GM12878 (cell line): ENCODE results near the gene FZD10. TPM values are rescaled to one million over a fixed set of nuclear protein-coding genes. Genes with fewer than 3 reads are reported as not detected.

Experiments
- ATAC-seq: fragments of 200-7000 bp; cut with Tn5 transposase; 3 replicates; pipeline ENCODE4 v1.9.1; 2020; ENCODE audit warnings: mild to moderate bottlenecking, moderate library complexity
- BruUV-seq: library from RNA; stranded (reverse); fragments of 400-500 nt; replicated peaks from 2 replicates; lab custom pipeline; 2021; lab: Mats Ljungman, UMichigan
- CTCF ChIA-PET: fragments of 300-600 bp; sonication (Branson Sonifier 250); formaldehyde crosslinking; extraction: SDS; loops from one replicate; lab custom pipeline; 2021; ENCODE audit warnings: inconsistent platforms; lab: Yijun Ruan, JAX
- POLR2A ChIA-PET: fragments of 350-600 bp; formaldehyde crosslinking; extraction: SDS; loops from one replicate; lab custom pipeline; 2021; ENCODE audit warnings: inconsistent platforms; lab: Charles Lee
- RAD21 ChIA-PET: fragments of 300-600 bp; sonication (Branson Sonifier 250); formaldehyde crosslinking; loops from one replicate; lab custom pipeline; 2023; ENCODE audit warnings: antibody characterized with exemption; ENCODE audit not compliant: unreplicated experiment; lab: Charles Lee
- SMC1A ChIA-PET: fragments of 300-600 bp; sonication (Branson Sonifier 250); formaldehyde crosslinking; loops from one replicate; lab custom pipeline; 2023; ENCODE audit not compliant: unreplicated experiment, uncharacterized antibody; lab: Charles Lee
- DNase-seq: peaks from one replicate; pipeline ENCODE4 v3.0.0-alpha.2; 2011; ENCODE audit warnings: low read depth, low spot score
- FAIRE-seq: peaks from 3 replicates; lab custom pipeline; 2011; peaks lifted over from hg19 to GRCh38; lab: Jason Lieb, UNC
- H2AFZ ChIP-seq: 2 replicates; pipeline ENCODE4 v1.6.0; 2011; ENCODE audit warnings: low read depth, low read length, control low read depth; ENCODE audit not compliant: control insufficient read depth
- H3K27ac ChIP-seq: 2 replicates; pipeline ENCODE4 v1.5.1; 2011; ENCODE audit warnings: control low read depth; ENCODE audit not compliant: control insufficient read depth, insufficient read depth
- H3K27me3 ChIP-seq, 2 experiments: replicated peaks in 1 of 2; 2 replicates each; pipeline versions ENCODE4 v1.6.0 to v1.6.1; 2011; ENCODE audit warnings: low read length in 1 of 2; ENCODE audit not compliant: control insufficient read depth in 2 of 2, insufficient read depth in 2 of 2
- H3K36me3 ChIP-seq, 2 experiments: 2 replicates each; pipeline ENCODE4 v1.5.1; 2011; ENCODE audit warnings: low read length in 1 of 2; ENCODE audit not compliant: control insufficient read depth in 2 of 2, insufficient read depth in 2 of 2
- H3K4me1 ChIP-seq: 2 replicates; pipeline ENCODE4 v1.6.1; 2011; ENCODE audit warnings: mild to moderate bottlenecking, low read length, moderate library complexity, mixed read lengths; ENCODE audit not compliant: control insufficient read depth, insufficient read depth
- H3K4me2 ChIP-seq: 2 replicates; pipeline ENCODE4 v1.6.0; 2011; ENCODE audit warnings: control low read depth; ENCODE audit not compliant: control insufficient read depth, insufficient read depth
- H3K4me3 ChIP-seq: fragments of 200-600 bp; sonication (generic); 2 replicates; pipeline ENCODE4 v1.5.1; 2016
- H3K79me2 ChIP-seq: 2 replicates; pipeline ENCODE4 v1.6.0; 2011; ENCODE audit warnings: low read length; ENCODE audit not compliant: control insufficient read depth, insufficient read depth
- H3K9ac ChIP-seq: 2 replicates; pipeline ENCODE4 v1.8.0; 2011; ENCODE audit warnings: low read length, control low read depth, mixed read lengths; ENCODE audit not compliant: control insufficient read depth, insufficient read depth
- H3K9me3 ChIP-seq: replicated peaks from 3 replicates; pipeline ENCODE4 v1.5.1; 2011; ENCODE audit warnings: mild to moderate bottlenecking, low read length; ENCODE audit not compliant: control insufficient read depth, insufficient read depth
- H4K20me1 ChIP-seq: 2 replicates; pipeline ENCODE4 v1.6.0; 2011; ENCODE audit not compliant: control insufficient read depth, insufficient read depth
- CHD4 ChIP-seq: fragments of 200-600 bp; sonication (generic); IDR thresholded peaks from 2 replicates; pipeline ENCODE4 v1.6.1; 2016; ENCODE audit warnings: mild to moderate bottlenecking
- JUNB ChIP-seq: IDR thresholded peaks from 2 replicates; pipeline ENCODE4 v1.6.1; 2016; ENCODE audit warnings: antibody characterized with exemption, mild to moderate bottlenecking
- MYB ChIP-seq: fragments of 150-350 bp; IDR thresholded peaks from 2 replicates; pipeline ENCODE4 v1.6.1; 2014; ENCODE audit warnings: mild to moderate bottlenecking, low read depth, low read length, borderline replicate concordance
- NBN ChIP-seq: fragments of 450-650 bp; IDR thresholded peaks from 2 replicates; pipeline ENCODE4 v1.6.1; 2016
- NR2C2 ChIP-seq: IDR thresholded peaks from 2 replicates; pipeline ENCODE4 v1.6.1; 2011; ENCODE audit warnings: borderline replicate concordance, low read depth; ENCODE audit not compliant: control insufficient read depth, insufficient read length
- RBBP5 ChIP-seq: fragments of 200-600 bp; sonication (generic); conservative IDR thresholded peaks from 2 replicates; pipeline ENCODE4 v1.6.1; 2016
- SKIL ChIP-seq: fragments of 450-650 bp; IDR thresholded peaks from 2 replicates; pipeline ENCODE4 v1.6.1; 2017; ENCODE audit warnings: mild to moderate bottlenecking, low read depth, inconsistent platforms; ENCODE audit not compliant: poor library complexity, severe bottlenecking
- TCF12 ChIP-seq: IDR thresholded peaks from 2 replicates; pipeline ENCODE4 v1.6.1; 2011; ENCODE audit warnings: low read depth, mild to moderate bottlenecking, low read length
- TCF3 ChIP-seq: IDR thresholded peaks from 2 replicates; pipeline ENCODE4 v1.6.1; 2012; ENCODE audit warnings: low read depth, mild to moderate bottlenecking, low read length, borderline replicate concordance; ENCODE audit not compliant: insufficient read depth
- WGBS: methylation state at CpG from one replicate; pipeline ENCODE4 v1.1.6; 2016; ENCODE audit warnings: low lambda C conversion rate; ENCODE audit not compliant: insufficient replicate concordance, insufficient coverage; ENCODE audit errors: missing lambda C conversion rate; 5-methylcytosine and 5-hydroxymethylcytosine counted together
- in situ Hi-C: fragments of 300-500 bp; cut with MboI; formaldehyde crosslinking; loops from 9 replicates; pipeline ENCODE4 v1.14.3; 2018; ENCODE audit warnings: mixed read lengths
- intact Hi-C: fragments of 100-400 bp; cut with micrococcal nuclease; formaldehyde crosslinking; loops from one replicate; pipeline ENCODE4 v1.14.2; 2022; ENCODE audit not compliant: unreplicated experiment
- polyA plus RNA-seq, 11 experiments: library from polyadenylated mRNA; depleted of rRNA in 4 of 11; unstranded in 6 of 11; stranded (reverse) in 5 of 11; fragments of >200 nt; fragmentation: Nextera tagmentation in 4 of 11; fragmentation: Illumina TruSeq in 1 of 11; extraction: Ambion mirVana in 4 of 11; extraction: Trizol in 1 of 11; gene quantifications; 1 replicate in 1 of 11; 2 replicates in 10 of 11; pipeline versions ENCODE4 v1.2.1 to v1.2.3, GENCODE V29; 2011 to 2016; ENCODE audit warnings: inconsistent platforms in 2 of 11, missing spikeins in 2 of 11, low read depth in 1 of 11
- total RNA-seq, 4 experiments: library from RNA; depleted of rRNA in 3 of 4; stranded (reverse); fragments of >200 nt in 3 of 4; fragmentation: Illumina TruSeq in 1 of 4; extraction: Trizol in 1 of 4; gene quantifications; 2 replicates each; pipeline versions ENCODE4 v1.2.1 to v1.2.3, GENCODE V29; 2013 to 2021

The FZD10 gene
- total and polyA plus RNA-seq, 10 of the 15 experiments (the other 5 are each of a cell fraction or from before 2014, with no cell fraction given): not detected

GRCh38 chr12:130170611-130171010 is 8.3 kb downstream of the FZD10 start:
- Histone ChIP-seq H3K4me2 (no peak overlapping the region), H3K9ac (no peak overlapping the region), H3K79me2 (no peaks in the 10 kb centered on the region), H3K4me3 (no peak overlapping the region), H3K4me1 (no peaks in the 10 kb centered on the region), H4K20me1 (no peaks in the 10 kb centered on the region), H2AFZ (no peak overlapping the region), H3K27ac (no peak overlapping the region), H3K27me3 (no peaks in the 10 kb centered on the region), H3K36me3 (no peaks in the 10 kb centered on the region), H3K9me3 (no peaks in the 10 kb centered on the region)
- FAIRE-seq: no peak
- ATAC-seq: no peak
- CTCF ChIA-PET: no interaction called here
- in situ Hi-C loops (no loop called here), intact Hi-C loops (no loop called here)
- no TSS peak for BruUV-seq
- TF ChIP-seq SKIL (no peak), NBN (no peak), JUNB (no peak), RBBP5 (no peak), NR2C2 (no peak), MYB (no peak), TCF12 (no peak), CHD4 (no peak), TCF3 (no peak)
- SMC1A ChIA-PET: no interaction called here
- RAD21 ChIA-PET: no interaction called here
- DNase-seq: no peak
- WGBS: 60% methylated on average over 11 of the region's 11 CpGs
- POLR2A ChIA-PET: no interaction called here
